Metanephros (tissue), 2 donors: ENCODE data around the gene CDKL2. TPM values are rescaled to one million over a fixed set of nuclear protein-coding genes. Genes with fewer than 3 reads are reported as not detected.

Experiments
- small RNA-seq: library from RNA; depleted of rRNA; stranded (forward); fragments of <200 nt; gene quantifications from one replicate; pipeline ENCODE3, GENCODE V24; 2014; ENCODE audit warnings: low replicate concordance
- total RNA-seq: library from RNA; depleted of rRNA; stranded (reverse); fragments of >200 nt; gene quantifications from one replicate; pipeline ENCODE4 v1.2.3, GENCODE V29; 2014

CDKL2 gene
- total RNA-seq: 13.3 TPM

GRCh38 chr4:75630174-75630936 lies at the start of gene CDKL2:
Gene CDKL2, minus strand, starts transcription at chr4:75630528. Its CDS starts 4,540 bp downstream, at chr4:75625988.

GRCh38 chr4:75673027-75673958 lies 43.0 kb upstream of the CDKL2 start, which contains the start of gene G3BP2:
Gene G3BP2, minus strand, starts transcription at chr4:75673411. Its CDS starts 11,386 bp downstream, at chr4:75662025.

GRCh38 chr4:75555294-75556164 lies 74.8 kb downstream of the CDKL2 start, which contains the start of gene ODAPH:
Gene ODAPH, plus strand, starts transcription at chr4:75556066. Its CDS starts 17 bp downstream, at chr4:75556083.

Small RNA genes lying within 50 kb of the gene (small RNA-seq; reads per million reads assigned to genes)
- gene RF00019: not detected

Other genes with a start within 250 kb of the CDKL2 start
- 23.5 TPM for gene RCHY1, start 116.1 kb downstream of the CDKL2 start, total RNA-seq
- 20.4 TPM for gene THAP6, start 116.1 kb downstream of the CDKL2 start, total RNA-seq
- gene ODAPH, start 74.5 kb downstream of the CDKL2 start, total RNA-seq: 0.18 TPM
- 119 TPM for gene G3BP2, start 42.9 kb upstream of the CDKL2 start, total RNA-seq
- 74.1 TPM for gene USO1, start 94.0 kb upstream of the CDKL2 start, total RNA-seq